Measurements from ENCODE around the gene TTLL11.

- no peak for TF ChIP-seq EZH2 (IDR thresholded peaks at IDR 0.05; ENCODE audit: low read depth)
- TF ChIP-seq, protein P1, sequence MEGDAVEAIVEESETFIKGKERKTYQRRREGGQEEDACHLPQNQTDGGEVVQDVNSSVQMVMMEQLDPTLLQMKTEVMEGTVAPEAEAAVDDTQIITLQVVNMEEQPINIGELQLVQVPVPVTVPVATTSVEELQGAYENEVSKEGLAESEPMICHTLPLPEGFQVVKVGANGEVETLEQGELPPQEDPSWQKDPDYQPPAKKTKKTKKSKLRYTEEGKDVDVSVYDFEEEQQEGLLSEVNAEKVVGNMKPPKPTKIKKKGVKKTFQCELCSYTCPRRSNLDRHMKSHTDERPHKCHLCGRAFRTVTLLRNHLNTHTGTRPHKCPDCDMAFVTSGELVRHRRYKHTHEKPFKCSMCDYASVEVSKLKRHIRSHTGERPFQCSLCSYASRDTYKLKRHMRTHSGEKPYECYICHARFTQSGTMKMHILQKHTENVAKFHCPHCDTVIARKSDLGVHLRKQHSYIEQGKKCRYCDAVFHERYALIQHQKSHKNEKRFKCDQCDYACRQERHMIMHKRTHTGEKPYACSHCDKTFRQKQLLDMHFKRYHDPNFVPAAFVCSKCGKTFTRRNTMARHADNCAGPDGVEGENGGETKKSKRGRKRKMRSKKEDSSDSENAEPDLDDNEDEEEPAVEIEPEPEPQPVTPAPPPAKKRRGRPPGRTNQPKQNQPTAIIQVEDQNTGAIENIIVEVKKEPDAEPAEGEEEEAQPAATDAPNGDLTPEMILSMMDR (conservative IDR thresholded peaks at IDR 0.05), result no peak
Observed at GRCh38 chr9:121900163-121900562, 192.9 kb downstream of the TTLL11 start.

Measured in PC-9 (cell line).